HG02885 (cell line): ENCODE data around the gene GK2.

Experiments used
- ATAC-seq: cut with Tn5 transposase; IDR thresholded peaks from one replicate; pipeline ENCODE4 v1.9.1; 2021; ENCODE audit warnings: mild to moderate bottlenecking; ENCODE audit not compliant: unreplicated experiment, poor library complexity

Gene GK2

GRCh38 chr4:79390890-79391289 is 17.1 kb downstream of the GK2 start:
- ATAC-seq = no peak

DNA sequence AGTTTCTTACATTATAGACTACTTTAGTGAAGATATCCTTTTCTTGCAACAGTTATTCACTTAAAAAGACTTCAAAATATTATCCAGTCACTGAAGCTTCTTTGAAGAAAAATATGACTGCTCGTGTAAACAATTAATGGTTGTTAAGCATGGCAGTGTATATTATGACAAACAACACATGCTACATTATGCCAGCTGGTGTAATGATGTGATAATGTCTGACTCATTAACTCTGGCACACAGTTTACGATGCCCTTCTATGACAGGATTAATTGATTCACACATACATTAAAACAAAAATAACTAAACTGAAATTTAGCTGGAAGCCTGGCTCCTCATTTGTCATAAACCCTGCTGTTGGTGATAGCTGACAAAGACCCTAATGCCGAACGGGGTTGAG is 22.4 kb downstream of the GK2 start:
- no peak for ATAC-seq

GRCh38 chr4:79381161-79381560 is 26.9 kb downstream of the GK2 start:
- ATAC-seq = no peak

DNA sequence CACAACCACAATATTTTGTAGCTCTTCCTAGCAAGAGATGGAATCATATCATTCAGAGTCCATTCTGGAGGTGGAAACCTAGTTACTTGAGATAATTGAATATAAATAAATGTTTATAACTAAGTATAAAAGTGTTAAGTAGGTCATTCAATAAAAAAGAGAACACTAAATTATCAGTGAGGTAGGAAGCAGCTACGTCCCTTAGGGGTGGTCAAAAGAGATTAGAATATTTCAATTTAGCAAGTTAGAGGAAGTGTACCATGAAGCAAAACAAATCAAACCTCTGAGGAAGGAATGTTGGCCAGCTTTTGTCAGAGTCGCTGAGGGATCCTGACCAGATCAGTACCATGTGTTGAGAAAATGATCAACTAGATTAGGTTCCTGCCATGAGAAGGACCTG is 38.0 kb downstream of the GK2 start:
- no peak for ATAC-seq

GRCh38 chr4:79367096-79367495 is 40.9 kb downstream of the GK2 start:
- ATAC-seq = no peak

DNA sequence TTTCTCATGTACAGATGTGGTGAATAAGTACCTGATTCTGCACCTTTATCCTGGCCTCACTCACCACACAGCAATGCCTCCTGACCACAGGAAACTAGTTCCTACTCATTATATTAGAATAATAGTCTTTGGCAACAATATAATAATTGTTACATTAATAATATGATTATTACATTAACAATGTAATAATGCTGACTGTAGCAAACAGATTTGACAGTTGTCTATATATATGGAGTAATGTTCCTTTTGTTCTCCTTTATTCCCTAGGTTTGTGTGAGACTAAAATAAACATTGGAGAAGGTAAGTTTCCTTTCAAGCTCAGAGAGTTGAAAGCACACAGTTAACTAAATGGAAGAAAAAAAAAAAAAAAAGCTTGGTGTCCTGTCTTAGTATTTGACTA is 41.6 kb downstream of the GK2 start:
- ATAC-seq = no peak

GRCh38 chr4:79364061-79364460 is 44.0 kb downstream of the GK2 start:
- ATAC-seq = no peak

DNA sequence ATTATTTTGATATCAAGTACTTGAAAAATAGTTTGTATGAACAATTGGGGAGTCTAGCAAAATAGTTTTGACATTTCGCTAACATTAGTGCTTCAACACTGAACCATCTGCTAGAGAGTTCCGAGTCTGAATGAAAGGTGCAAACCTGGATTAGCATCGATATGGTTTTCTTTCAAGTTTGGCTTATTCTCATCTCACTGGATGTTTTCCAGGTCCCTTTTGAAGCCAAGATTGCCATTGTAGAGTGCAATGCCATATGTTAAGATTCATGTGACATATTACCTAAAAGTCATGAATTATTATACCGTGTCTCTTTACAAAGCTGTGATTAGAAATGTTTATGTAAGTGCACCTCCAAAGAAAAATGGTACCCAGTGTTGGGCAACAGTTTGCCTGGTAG is 45.4 kb downstream of the GK2 start:
- ATAC-seq = no peak

DNA sequence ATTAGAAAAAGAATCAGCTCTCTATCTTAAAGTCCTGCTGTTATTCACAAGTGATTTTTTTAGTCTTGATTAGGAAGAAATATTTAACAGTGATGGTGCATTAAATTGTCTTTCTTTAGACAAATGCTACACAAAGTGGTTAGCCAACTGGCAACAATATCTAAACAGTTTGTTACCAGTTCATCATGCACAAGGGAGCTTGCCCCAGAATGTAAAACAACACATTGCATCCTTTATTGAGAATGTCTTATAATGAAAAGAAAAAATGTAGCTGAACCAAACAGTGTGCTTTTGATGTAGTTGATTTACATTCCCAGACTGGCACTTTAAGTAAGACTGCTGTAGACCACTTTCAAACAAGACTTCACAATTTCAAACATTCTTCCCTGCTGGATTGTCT is 48.0 kb downstream of the GK2 start:
- ATAC-seq = no peak

DNA sequence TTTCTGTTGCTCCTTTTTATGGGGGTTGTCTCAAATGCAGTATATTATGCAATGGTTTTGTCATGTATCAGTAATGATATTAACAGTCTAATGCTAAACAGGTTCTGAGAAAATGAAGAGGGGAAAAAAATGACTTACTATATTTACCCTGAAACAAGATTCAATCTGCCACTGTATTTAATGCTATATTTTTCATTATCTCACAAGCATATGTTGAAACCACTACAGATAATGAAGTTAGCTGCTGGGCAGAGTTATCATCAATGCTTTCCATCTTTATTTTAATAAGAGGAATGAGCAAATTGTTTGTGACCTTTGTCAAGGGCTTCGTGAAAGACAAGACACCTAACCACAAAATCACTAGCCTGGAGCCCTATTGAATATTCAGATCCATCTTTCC is 49.6 kb downstream of the GK2 start:
- ATAC-seq = no peak

GRCh38 chr4:79357365-79357764 is 50.7 kb downstream of the GK2 start:
- no peak for ATAC-seq
